ENCODE data around the gene NLRP1. TPM values are rescaled to one million over a fixed set of nuclear protein-coding genes. Genes with fewer than 3 reads are reported as not detected.

Gene NLRP1
- total RNA-seq, 2 donors from 2014 or later, result 11.4 to 16.5 TPM

- Histone ChIP-seq H3K9me3 (no peaks in the 10 kb centered on the region), H3K4me1 (no peaks in the 10 kb centered on the region), H3K36me3 (peaks cover 14% of the 10 kb centered on the region), H3K4me3 (no peak overlapping the region), H3K27me3 (no peaks in the 10 kb centered on the region), H3K27ac (no peak overlapping the region)
- DNase-seq (ENCODE audit: low spot score), result no peak
- TF ChIP-seq CTCF (IDR thresholded peaks at IDR 0.05), result no peak
Measured at GRCh38 chr17:5536866-5537650, 47.3 kb downstream of the NLRP1 start.

DNA sequence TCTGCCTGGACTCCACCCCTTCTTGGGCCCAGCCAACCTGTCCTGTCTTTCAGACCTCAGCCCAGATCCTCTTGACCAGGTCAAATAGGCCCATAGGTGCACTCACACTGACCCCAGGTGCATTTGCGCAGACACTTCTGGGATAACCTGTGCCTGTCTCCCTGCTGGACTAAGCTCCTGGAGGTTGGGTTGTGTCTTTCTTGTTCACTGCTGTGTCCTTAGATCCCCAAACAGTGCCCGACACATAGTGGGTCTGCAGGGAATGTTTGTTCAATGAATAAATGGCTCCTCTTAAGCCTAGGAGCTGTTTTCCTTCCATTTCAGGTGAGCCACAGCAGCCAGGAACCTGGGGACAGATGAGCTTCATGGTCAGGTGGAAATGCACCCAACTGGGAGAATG is 48.9 kb downstream of the NLRP1 start:
- Histone ChIP-seq H3K27ac (no peak overlapping the region), H3K4me3 (no peak overlapping the region), H3K9me3 (no peaks in the 10 kb centered on the region), H3K4me1 (no peaks in the 10 kb centered on the region), H3K36me3 (peaks cover 21% of the 10 kb centered on the region), H3K27me3 (no peaks in the 10 kb centered on the region)
- no peak for TF ChIP-seq CTCF (IDR thresholded peaks at IDR 0.05)
- DNase-seq (ENCODE audit: low spot score), result no peak

GRCh38 chr17:5533486-5534315 is 50.6 kb downstream of the NLRP1 start:
- Histone ChIP-seq H3K36me3 (peaks cover 9% of the 10 kb centered on the region), H3K9me3 (no peaks in the 10 kb centered on the region), H3K27me3 (no peaks in the 10 kb centered on the region), H3K4me3 (no peak overlapping the region), H3K4me1 (no peaks in the 10 kb centered on the region), H3K27ac (no peak overlapping the region)
- TF ChIP-seq CTCF (IDR thresholded peaks at IDR 0.05), result no peak
- DNase-seq (ENCODE audit: low spot score), result no peak

DNA sequence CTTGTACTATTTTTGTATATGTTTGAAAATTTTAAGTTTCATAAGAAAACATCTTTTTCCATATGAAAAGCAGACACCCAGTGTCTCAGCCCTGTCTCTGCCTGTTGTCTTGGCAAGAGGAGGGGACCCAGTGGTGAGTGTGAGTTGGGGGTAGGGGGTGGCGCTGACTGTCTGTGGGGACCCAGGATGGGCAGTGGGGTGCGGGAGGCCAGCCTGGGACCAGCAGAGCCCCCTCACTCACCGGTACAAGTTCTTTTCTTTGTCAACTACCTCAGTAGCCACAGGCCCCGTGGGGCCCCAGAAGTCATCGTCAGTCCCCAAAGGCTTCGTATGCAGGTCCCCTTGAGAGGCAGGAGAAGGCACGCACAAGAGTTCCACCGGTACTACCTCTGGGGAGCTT is 51.7 kb downstream of the NLRP1 start:
- DNase-seq (ENCODE audit: low spot score), result no peak
- H3K4me3 ChIP-seq, result no peak overlapping the region
- no peak for TF ChIP-seq CTCF (IDR thresholded peaks at IDR 0.05)
- no peak overlapping the region for H3K27ac ChIP-seq
- H3K27me3 ChIP-seq, result no peaks in the 10 kb centered on the region
- no peaks in the 10 kb centered on the region for H3K9me3 ChIP-seq
- H3K36me3 ChIP-seq, result peaks cover 9% of the 10 kb centered on the region
- H3K4me1 ChIP-seq, result peaks cover 0 to 1% of the 10 kb centered on the region in 2 donors

DNA sequence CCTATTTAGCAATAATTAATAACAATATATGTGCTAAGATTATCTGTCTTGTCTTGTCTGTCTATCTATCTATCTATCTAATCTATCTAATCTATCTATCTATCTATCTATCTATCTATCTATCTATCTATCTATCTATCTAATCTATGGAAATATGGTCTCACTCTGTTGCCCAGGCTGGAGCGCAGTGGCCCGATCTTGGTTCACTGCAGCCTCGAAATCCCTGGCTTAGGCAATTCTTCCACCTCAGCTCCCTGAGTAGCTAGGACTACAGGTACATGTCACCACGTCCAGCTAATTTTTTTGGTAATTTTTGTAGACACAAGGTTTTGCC is 53.3 kb downstream of the NLRP1 start:
- Histone ChIP-seq H3K4me3 (no peak overlapping the region), H3K36me3 (peaks cover 14% of the 10 kb centered on the region), H3K27me3 (no peaks in the 10 kb centered on the region), H3K9me3 (no peaks in the 10 kb centered on the region), H3K4me1 (peaks cover 0 to 13% of the 10 kb centered on the region in 2 donors), H3K27ac (no peak overlapping the region)
- no peak for TF ChIP-seq CTCF (IDR thresholded peaks at IDR 0.05)
- DNase-seq (ENCODE audit: low spot score), result no peak

All from right atrium auricular region (tissue), 2 donors.